ENCODE data around the gene MEF2D.

MEF2D gene

GRCh38 chr1:156523801-156524480 lies 23.4 kb upstream of the MEF2D start:
- no peak for DNase-seq

- no peak for DNase-seq
Observed at GRCh38 chr1:156522443-156522970, 21.9 kb upstream of the MEF2D start.

- no peak for DNase-seq
Observed at GRCh38 chr1:156517748-156518147, 17.2 kb upstream of the MEF2D start.

GRCh38 chr1:156516821-156517220 lies 16.2 kb upstream of the MEF2D start:
- DNase-seq = no peak

- DNase-seq = no peak
Observed at GRCh38 chr1:156515956-156516355, 15.4 kb upstream of the MEF2D start.

GRCh38 chr1:156513185-156513584 lies 12.6 kb upstream of the MEF2D start:
- no peak for DNase-seq

- DNase-seq = no peak
Observed at GRCh38 chr1:156511644-156512043, 11.1 kb upstream of the MEF2D start.

- no peak for DNase-seq
Observed at GRCh38 chr1:156510709-156511108, 10.1 kb upstream of the MEF2D start.

GRCh38 chr1:156509424-156510034 lies 9.0 kb upstream of the MEF2D start:
- DNase-seq = no peak

- no peak for DNase-seq
Observed at GRCh38 chr1:156508955-156509234, 8.3 kb upstream of the MEF2D start.

- no peak for DNase-seq
Observed at GRCh38 chr1:156508205-156508954, 7.8 kb upstream of the MEF2D start.

GRCh38 chr1:156506450-156506849 lies 5.9 kb upstream of the MEF2D start:
- DNase-seq = no peak

- DNase-seq = no peak
Observed at GRCh38 chr1:156505679-156506298, 5.2 kb upstream of the MEF2D start.

GRCh38 chr1:156504821-156505678 lies 4.5 kb upstream of the MEF2D start:
- DNase-seq = peak; percentile 98

GRCh38 chr1:156504438-156504813 lies 3.9 kb upstream of the MEF2D start:
- DNase-seq = no peak

- no peak for DNase-seq
Observed at GRCh38 chr1:156503698-156504437, 3.3 kb upstream of the MEF2D start.

GRCh38 chr1:156502894-156503697 lies 2.5 kb upstream of the MEF2D start:
- DNase-seq = no peak

- no peak for DNase-seq
Observed at GRCh38 chr1:156502391-156502893, 1.9 kb upstream of the MEF2D start.

- peak; percentile 98 for DNase-seq
Observed at GRCh38 chr1:156500793-156501506, 375 bp upstream of the MEF2D start.

Data from activated CD8-positive, alpha-beta memory T cell treated with anti-CD3 and anti-CD28 coated beads, Interleukin-2, amount 50 U/mL, for 48 hours (primary cell).